NCI-H2171 treated with DMSO at 0.1 percent for 48 hours (cell line): ENCODE measurements around the gene ACACA.
A peak's percentile ranks its signal among the peaks of the same experiment; 100 is the strongest.
"Not testable (repeated sequence)": the region's sequence is repeated elsewhere in the genome, so short reads cannot be mapped to it uniquely, and the experiment has no call there.

Experiments
- DNase-seq: peaks from one replicate; lab custom pipeline; 2025; lab: John Stamatoyannopoulos, UW

Gene ACACA

GRCh38 chr17:37393352-37393751 is 13.3 kb downstream of the ACACA start:
- no peak for DNase-seq

DNA sequence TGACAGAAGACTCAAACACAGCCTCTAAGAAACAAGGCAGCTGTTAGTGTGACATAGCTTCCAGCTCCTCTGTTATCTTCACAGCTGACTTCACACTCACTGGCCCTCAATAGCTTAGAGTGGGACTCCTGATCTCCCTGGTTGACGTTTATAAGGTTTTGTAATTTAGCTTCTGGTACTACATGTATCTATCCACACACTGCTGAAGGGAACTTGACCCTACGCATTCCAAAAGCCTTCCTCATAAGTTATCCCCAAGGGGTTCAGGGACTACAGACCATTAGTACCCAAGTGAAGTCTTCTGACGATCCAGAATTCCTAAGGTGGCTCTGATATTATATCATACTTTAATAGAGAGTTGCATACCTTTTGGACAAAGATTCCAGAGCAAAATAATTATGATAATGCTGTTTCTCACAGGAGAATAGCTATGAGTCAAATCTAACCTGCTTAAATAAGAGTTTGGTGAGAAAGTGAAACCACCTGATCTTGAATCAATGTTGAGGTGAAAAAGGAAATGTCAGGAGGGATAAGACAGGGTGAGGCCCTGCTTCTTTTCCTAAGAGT is 14.5 kb downstream of the ACACA start:
- DNase-seq: no peak

DNA sequence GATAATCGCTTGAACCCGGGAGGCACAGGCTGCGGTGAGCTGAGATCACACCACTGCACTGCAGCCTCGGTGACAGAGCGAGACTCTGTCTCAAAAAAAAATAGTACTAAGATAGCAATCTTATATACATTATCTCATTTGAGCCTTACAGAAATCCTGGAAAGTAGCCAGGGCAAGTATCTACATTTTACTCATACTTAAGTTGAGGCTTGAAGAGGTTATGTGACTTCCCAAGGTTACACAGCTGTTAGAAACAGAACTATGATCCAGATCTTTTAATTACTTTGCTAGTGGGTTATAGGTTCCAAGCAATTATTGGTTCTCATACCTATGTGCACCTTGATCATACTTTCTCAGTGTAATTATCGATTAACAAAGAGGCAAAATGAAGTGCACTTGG is 15.5 kb downstream of the ACACA start:
- DNase-seq: no peak

- DNase-seq: no peak
Observed at GRCh38 chr17:37389160-37389559, 17.5 kb downstream of the ACACA start.

GRCh38 chr17:37388266-37388665 is 18.4 kb downstream of the ACACA start:
- DNase-seq: no peak

- DNase-seq: no peak
Observed at GRCh38 chr17:37386462-37386861, 20.2 kb downstream of the ACACA start.

DNA sequence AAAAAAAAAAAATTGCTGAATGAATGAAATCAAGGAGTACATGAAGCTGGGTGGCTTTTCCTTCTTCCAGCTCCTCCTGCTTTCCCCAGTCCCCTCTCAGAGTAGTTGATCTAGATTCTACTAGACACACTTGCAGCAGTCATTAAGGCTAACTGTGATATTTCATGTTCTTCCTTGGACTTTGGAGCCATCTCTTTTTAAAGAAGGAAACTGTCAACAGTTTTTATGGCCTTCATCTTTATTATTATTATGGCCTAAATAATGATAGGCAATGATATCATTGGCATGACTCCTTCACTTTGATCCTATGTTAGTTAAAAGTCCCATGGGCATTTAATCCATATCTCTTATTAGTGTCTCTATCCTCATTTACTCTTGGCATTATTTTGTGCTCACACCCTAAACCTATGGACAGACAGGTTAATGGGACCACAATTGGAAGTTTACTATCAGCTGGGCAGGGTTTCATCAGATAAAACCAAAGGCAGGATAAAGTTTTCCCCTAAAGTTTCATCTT is 21.1 kb downstream of the ACACA start:
- DNase-seq: no peak

- DNase-seq: no peak
Observed at GRCh38 chr17:37384560-37385149, 22.0 kb downstream of the ACACA start.

GRCh38 chr17:37382056-37382455 is 24.6 kb downstream of the ACACA start:
- no peak for DNase-seq

- DNase-seq: no peak
Observed at GRCh38 chr17:37375706-37376105, 30.9 kb downstream of the ACACA start, which contains the start of gene C17orf78. C17orf78 (plus strand) TSS chr17:37375985; CDS start chr17:37376093, 108 bp downstream.

- DNase-seq: peak; percentile 89
Observed at GRCh38 chr17:37373530-37374159, 33.0 kb downstream of the ACACA start.

GRCh38 chr17:37368577-37368976 is 38.1 kb downstream of the ACACA start:
- no peak for DNase-seq

DNA sequence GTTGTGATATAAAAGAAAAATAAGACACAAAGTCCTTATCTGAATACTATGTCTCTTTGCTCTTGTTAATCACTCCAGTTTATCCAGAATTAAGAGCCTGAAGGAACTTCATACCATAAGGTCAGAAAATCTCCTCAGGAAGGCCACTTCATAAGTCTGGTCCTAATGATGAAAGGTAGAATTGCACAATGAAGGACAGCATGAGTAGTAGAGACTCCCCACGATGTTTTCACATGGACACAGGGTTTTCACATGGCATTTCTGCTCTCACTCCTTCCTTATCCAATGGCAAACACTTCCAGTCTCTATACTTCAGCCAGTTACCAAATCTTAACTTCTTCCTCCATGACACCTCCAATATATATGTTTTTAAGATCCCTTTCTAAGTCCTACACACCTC is 41.0 kb downstream of the ACACA start:
- no peak for DNase-seq

DNA sequence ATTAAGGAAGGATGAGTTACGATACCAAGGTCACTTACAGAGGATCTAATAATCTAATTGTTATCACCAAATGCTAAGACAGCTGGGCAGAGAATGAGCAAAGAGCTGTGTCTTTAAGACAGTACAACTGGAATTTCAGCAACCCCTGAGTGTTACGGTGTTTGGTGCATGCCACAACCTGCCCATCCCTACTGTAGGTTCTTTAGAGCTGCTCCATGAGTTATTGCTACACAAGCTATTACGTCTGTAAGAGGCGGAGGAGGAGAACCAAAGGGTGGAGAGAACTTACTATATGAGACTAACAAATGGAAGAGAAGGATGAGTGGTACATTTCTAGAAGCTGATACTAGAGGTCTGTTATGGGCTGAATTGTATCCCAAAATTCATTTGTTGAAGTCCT is 45.1 kb downstream of the ACACA start:
- DNase-seq: peak; percentile 67

DNA sequence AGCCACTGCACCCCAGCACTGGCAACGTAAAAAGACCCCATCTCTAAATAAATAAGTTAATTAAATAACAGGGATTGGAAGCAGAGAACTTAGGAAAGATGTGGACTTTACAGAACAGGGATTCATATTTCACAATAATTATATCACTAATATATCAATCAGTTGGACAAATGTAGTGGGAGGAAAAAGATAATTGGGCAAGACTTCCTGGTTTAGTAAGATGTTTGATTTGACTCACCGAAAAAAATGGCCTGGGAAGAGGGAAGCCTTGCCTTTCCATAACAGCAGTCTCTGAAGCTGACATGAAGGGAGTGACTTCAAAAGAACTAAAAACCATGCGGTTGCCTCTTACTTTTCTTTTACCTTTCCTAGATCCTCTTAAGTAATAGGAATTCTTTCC is 46.0 kb downstream of the ACACA start:
- no peak for DNase-seq

DNA sequence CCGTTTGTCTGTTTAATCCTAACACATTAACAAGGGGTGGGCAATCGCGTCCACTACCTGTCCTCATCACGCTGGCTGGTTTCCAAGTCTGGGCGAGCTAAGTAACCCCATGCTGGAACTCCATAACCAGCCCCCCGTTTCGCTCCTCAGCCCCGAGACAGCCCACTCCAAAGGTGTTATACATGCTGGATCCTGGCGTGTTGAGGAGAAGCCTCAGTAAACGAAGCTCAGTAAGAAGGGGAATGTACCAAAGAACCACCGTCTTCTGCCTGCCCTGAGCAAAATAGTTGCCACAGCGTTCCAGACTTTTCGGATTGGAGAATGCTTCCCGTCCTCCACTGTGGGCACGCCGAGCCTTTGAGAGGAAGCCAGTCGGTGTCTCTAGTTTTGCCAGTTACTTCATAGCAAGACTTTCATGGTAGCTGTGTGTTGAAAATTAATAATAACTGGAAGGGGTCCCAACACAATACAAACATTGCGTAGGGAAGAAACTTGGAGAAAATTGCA is 46.9 kb downstream of the ACACA start:
- no peak for DNase-seq

DNA sequence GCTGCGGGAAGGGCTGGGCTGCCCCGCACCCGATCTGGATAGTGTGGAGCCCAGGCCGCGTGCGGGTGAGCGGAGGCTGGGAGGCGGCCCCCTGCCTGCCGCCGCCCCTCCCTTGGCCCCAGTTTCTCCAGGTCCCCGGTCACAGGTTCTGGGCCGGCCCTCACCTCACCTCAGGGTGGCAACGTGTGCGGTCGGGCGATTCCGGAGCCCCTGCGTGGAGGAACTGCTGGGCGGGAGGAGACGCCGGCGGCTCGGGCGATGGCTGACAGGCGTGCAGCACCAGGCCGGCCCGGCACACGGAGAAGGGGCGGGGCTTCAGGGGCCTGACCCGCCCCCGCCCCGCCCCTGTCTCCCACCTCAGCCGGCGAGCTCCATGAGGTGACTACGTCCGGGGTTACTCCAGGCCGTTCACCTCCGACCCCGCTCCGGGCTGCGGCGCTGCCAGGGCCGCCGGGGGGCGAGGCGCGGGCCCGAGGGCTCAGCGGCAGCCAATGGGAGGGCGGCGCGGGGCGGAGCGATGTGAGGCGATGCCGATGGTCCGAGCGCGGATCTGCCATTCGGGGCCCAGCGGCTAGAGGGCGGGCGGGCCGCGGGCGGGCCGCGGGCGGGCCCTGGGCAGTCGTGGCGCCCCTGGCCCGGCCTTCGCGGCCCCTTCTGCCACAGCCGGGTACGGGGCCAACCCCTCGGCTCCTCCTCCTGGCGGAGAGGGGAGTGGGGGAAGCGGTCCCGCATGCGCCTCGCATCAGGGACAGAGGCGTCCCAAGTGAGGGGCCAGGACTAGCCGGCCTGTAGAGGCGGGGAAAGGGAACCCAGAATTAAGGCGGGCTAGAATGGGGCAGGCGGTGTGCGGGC is 47.6 kb downstream of the ACACA start:
- DNase-seq: peak; percentile 77

DNA sequence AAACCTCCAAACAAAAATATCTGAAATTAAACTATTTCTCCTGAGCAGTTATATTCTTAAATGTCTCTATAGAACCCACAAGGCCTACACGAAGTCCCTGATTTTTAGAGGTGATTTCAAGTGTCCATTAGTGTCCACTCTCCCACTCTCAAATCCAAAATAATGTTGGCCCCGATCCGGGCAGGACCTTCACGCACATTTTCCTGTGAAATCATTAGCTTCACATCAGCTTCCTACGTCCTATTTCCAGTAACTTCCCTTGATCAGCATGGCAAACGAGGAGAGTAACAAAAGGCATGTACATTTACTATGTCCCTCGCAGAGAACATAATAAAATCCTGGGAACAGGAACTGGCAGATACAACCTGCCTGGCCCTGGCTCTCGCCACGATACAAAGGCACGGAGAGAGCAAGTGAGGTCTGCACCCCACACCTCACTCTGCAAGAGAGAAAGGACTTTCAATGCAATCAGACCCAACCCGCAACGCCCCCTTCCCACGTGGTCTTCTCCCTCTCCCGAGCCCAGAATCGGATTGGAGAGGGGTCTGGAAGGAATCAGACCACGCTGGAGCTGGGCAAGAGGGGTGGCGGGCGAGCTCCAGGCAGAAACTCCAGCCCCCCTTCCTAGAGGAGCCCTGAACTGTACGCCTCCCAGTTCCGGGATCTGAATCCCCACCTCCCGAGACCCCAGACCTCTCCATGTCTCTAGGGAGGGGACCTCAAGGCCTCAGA is 48.4 kb downstream of the ACACA start:
- peak; percentile 61 for DNase-seq

- DNase-seq: not testable (repeated sequence)
Observed at GRCh38 chr17:37356796-37357569, 49.7 kb downstream of the ACACA start.

DNA sequence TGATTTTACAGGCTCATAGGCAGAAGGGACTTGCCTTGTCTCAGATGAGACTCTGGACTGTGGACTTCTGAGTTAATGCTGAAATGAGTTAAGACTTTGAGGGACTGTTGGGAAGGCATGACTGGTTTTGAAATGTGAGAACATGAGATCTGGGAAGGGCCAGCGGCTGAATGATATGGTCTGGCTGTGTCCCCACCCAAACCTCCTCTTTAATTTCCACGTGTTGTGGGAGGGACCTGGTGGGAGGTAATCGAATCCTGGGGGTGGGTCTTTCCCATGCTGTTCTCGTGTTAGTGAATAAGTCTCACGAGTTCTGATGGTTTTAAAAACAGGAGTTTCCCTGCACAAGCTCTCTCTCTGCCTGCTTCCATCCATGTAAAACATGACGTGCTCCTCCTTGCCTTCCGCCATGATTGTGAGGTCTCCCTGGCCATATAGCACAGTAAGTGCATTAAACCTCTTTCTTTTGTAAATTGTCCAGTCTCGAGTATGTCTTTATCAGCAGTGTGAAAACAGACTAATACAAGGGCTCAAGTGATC is 59.7 kb downstream of the ACACA start:
- not testable (repeated sequence) for DNase-seq
